Stimulated activated CD4-positive, alpha-beta T cell treated with anti-CD3 and anti-CD28 coated beads, Interleukin-1b, Interleukin-23, amount 100 ng/mL, for 24 hours (primary cell): Measurements from ENCODE around the gene KRT81.
A peak's percentile ranks its signal among the peaks of the same experiment; 100 is the strongest.
"Not testable (repeated sequence)": the region's sequence is repeated elsewhere in the genome, so short reads cannot be mapped to it uniquely, and the experiment has no call there.

Source experiments
- DNase-seq, 4 experiments: peaks; one replicate each; pipeline ENCODE4 v3.0.0-alpha.2; 2020; ENCODE audit warnings: low read depth in 4 of 4, low spot score in 1 of 4

Gene KRT81

DNA sequence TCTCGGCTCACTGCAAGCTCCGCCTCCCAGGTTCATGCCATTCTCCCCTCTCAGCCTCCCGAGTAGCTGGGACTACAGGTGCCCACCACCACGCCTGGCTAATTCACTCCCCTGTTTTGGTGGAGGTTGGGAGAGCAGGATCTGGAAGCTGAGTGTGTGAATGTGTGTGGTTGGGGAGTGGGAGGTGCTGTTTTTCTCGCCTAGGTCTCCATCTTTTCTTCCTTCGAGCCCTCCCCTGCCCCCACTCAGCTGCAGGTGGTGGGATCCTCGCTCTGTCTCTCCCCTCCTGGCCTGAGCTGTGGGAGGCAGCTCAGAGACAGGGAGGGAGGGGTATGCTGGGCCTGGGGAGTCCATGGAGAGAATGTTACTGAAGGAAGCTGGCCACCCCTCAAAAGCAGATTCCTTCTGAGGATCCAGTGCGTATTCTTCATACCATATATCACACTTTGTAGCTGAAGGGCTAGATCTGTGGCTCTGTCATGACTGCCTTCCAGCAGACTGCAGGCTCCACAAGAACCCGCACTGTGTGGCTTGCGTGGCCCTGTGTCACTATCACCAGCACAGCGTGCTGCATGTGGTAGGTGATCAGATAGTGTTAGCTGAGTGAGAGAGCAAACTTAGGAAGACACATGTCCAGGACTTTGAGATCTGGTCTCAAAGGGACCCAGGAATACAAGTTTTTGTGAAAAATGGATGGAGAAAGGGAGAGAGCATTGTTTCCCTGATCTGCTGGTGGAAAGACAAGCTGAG is 27.1 kb upstream of the KRT81 start:
- no peak for DNase-seq

DNA sequence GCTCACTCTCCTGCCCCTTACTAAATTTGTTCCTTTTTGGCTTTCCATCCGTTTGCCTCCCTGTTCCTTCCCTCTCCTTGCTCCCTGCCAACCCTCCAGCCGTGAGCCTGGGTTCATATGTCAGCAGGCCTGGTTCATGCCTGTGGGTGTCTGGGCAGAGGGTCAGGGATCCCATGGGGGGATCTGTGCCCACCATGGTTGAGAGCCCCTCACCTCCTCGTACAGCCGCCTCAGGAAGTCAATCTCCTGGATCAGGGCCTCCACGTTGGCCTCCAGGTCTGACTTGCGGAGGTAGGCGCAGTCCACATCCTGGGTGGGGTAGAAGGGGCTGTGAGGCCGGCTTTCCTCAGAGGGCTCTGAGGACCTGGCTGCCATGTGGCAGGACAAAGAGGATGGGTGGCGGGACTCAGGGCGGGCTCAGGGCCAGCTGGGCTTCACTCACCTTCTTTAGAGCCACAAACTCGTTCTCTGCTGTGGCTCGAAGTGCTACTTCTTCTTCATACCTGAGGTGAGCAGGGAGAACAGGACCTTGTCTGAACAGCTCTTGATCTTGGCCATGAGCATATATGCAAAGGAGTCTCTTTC is 26.2 kb upstream of the KRT81 start:
- DNase-seq, result no peak

DNA sequence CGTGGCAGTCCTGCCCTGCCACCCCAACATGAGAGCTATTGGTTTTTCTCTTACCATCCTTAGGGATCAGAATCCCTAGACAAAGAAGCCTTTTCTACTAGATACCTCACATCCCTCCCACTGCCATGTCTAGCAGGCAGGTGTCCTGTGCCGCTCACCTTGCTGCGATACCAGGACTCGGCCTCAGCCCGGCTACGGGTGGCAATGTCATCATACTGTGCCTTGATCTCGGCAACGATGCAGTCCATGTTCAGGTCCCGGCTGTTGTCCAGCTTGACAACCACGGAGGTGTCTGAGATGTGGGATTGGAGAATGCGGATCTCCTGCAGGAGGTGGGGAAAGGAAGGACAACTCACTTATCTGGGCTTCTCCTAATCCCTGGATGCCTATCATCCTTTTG is 25.4 kb upstream of the KRT81 start:
- no peak for DNase-seq

- no peak for DNase-seq
These were observed 25.0 kb upstream of the KRT81 start for GRCh38 chr12:52316290-52316689.

DNA sequence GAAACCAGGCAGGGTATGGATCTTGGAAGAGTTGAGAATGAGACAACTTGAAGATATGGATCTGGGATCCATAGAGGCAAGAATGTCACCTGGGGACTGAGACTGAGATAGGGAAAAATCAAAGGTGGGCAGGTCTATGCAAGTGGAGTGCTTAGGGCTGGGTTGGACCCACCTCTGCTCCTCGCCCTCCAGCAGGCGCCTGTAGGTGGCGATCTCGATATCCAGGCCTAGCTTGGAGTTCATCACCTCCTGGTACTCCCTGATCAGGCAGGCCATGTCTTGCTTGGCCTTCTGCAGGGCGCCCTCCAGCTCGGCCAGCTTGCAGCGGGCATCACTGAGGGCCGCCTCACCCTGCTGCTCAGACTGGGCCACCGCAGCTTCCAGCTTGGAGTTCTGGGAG is 24.4 kb upstream of the KRT81 start:
- DNase-seq, result peak in 1 of 4 experiments; percentile 7

GRCh38 chr12:52314511-52314910 is 23.2 kb upstream of the KRT81 start:
- no peak for DNase-seq

GRCh38 chr12:52313926-52314325 is 22.6 kb upstream of the KRT81 start:
- DNase-seq, result no peak

GRCh38 chr12:52313461-52313860 is 22.1 kb upstream of the KRT81 start:
- DNase-seq, result no peak

DNA sequence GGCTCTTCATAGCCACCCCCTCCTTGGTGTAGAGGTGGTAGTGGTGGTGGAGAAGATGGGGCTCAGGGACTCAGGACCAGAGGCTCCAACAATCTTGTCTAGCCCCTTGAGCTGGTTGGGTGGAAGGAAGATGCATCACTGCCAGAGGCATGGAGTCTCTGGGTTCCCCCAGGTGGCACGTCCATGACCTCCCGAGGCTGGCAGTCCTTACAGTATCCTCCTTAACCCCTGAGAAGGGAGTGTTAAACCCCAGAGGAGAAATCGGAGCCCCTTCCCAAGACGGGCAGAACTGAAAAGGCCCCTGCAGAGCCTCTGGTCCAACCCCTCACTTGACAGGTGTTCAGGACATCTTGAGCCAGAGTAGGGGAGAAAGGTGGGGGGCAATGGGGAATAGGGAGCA is 20.8 kb upstream of the KRT81 start:
- DNase-seq, result no peak

GRCh38 chr12:52311285-52311648 is 19.9 kb upstream of the KRT81 start:
- DNase-seq, result no peak

DNA sequence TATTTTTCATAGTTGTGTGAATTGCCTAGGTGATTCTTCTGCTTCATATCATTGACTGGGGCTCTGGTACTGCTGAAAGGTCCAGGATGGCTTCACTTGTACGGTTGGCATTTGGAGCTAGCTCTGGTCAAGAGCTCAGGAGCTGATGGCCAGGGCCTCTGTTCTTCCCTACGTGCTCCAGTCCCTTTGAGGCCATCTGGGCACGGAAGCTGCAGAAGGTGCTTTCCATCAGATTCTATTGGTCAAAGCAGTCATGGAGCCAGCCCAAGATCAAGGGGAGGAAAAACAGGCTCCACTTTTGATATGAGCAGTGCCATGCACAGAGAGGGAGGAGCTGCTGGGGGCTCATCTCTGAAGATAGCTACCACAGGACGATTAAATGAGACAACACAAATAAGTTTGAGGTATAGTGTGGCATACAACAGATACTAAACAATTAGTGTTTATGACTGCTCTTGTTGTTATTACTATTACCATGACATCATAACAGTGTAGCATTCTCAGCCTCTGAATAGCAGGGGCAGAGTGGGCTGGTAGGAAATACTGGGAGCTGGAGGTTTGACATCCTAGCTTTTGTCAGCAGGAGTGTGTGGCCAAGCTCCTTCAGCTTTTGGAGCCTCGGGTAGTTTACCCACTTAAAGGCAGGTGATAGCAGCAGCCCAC is 19.4 kb upstream of the KRT81 start:
- no peak for DNase-seq

- no peak for DNase-seq
These were observed 17.6 kb upstream of the KRT81 start for GRCh38 chr12:52308806-52309425.

DNA sequence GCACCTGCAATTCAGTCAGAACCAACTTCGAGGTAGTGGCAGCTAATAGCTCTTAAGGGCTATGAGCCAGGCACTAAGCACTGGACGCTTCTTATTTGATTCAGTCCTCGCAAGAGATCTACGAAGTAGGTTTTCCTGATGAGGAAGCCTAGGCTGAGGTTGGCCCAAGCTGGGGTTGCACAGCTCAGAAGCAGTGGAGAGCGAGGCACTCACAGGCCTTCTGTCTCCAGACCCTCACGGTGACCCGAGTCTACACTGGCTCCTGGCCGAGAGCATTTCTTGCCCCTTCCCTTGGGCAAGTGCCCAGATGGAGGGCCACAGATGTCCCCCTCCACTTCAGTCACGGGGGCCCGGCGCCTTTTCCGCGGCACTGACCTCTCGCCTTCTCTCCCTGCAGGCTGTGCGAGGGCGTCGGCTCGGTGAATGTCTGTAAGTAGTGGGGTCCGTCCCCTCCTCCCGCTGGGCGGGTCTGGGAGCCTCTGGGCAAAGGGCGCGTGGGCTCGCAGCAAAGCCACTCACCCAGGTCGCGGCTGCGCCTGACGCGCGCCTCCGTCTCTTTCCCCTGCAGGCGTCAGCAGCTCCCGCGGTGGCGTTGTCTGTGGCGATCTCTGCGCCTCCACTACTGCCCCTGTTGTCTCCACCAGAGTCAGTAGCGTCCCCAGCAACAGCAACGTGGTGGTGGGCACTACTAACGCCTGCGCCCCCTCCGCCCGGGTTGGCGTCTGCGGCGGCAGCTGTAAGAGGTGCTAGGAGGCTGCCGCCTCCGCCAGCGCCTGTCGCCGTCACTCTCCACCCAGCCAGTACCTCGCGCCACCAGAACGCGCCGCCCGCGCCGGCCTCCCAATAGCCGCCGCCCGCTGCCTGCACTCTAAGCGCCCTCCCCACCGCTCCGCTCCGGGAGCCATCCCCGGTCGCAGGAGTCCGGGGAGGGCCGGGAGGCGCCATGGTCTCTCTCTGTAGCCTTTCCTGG is 16.8 kb upstream of the KRT81 start:
- DNase-seq, result peak in 2 of 4 experiments; percentile 20 to 27

GRCh38 chr12:52306731-52307130 is 15.4 kb upstream of the KRT81 start:
- DNase-seq, result no peak

- no peak for DNase-seq
These were observed 14.8 kb upstream of the KRT81 start for GRCh38 chr12:52305921-52306705.

- not testable (repeated sequence) for DNase-seq
These were observed 13.6 kb upstream of the KRT81 start for GRCh38 chr12:52304941-52305411.

DNA sequence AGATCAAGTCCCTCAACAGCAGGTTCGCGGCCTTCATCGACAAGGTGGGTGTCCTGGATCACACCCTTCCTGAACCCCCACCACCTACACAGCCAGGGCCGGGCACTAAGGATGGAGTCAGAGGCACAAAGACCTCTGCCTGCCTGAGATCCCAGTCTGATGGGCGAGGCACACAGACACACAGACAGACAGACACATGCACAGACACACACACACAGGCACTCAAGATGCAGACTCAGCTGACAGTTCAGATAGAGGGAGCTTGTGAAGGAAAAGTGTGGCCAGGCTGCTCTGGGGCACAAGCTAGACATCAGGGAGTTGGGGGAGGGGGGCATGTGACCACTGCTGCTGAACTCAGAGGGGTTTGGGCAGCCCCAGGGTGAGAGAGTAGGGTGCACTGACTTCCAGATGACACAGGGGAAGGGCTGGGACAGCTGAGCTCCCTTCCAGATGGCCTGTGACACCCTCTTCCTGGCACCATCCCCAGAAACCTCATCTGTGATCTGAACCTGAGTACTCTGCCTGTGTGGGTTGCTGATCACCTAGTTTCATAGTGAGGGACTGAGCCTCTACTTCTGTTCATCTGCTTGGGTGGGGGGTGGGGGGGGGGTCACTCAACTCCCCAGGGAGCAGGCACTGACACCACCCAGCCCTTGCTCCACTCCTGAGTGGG is 11.0 kb upstream of the KRT81 start:
- not testable (repeated sequence) for DNase-seq

DNA sequence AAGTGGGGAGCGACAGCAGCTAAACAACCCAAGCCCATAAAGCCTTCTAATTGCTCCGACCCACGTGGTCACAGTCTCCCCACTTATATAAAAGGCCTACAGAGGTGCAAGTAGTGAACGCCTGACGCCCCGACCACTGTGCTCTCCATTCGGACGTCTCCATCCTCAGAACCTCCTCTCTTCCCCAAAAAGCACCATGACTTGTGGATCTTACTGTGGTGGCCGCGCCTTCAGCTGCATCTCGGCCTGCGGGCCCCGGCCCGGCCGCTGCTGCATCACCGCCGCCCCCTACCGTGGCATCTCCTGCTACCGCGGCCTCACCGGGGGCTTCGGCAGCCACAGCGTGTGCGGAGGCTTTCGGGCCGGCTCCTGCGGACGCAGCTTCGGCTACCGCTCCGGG is 10.4 kb upstream of the KRT81 start:
- DNase-seq, result not testable (repeated sequence)
